OCI-LY7 (cell line): ENCODE results near the gene MAP3K1. TPM values are rescaled to one million over a fixed set of nuclear protein-coding genes. Genes with fewer than 3 reads are reported as not detected.

ENCODE experiments used
- BruUV-seq: library from RNA; stranded (reverse); fragments of 400-500 nt; replicated peaks from 2 replicates; lab custom pipeline; 2021; lab: Mats Ljungman, UMichigan
- CTCF ChIA-PET: fragments of 300-600 bp; sonication (Branson Sonifier 250); formaldehyde crosslinking; loops from one replicate; lab custom pipeline; 2022; ENCODE audit warnings: antibody characterized with exemption; ENCODE audit not compliant: unreplicated experiment; lab: Charles Lee
- POLR2A ChIA-PET: fragments of 300-600 bp; sonication (Branson Sonifier 250); formaldehyde crosslinking; loops from one replicate; lab custom pipeline; 2022; ENCODE audit warnings: antibody characterized with exemption; lab: Charles Lee
- DNase-seq: peaks from one replicate; pipeline ENCODE4 v3.0.0-alpha.2; 2015; ENCODE audit warnings: low spot score
- H2AFZ ChIP-seq: fragments of 200-600 bp; sonication (generic), shearing (Covaris generic); 2 replicates; pipeline ENCODE4 v1.6.1; 2014; ENCODE audit warnings: mild to moderate bottlenecking, antibody characterized with exemption, low read length, moderate library complexity
- H3K27ac ChIP-seq: fragments of 200-600 bp; sonication (generic); 2 replicates; pipeline ENCODE4 v1.5.1; 2014; ENCODE audit warnings: mixed run types, low read depth, mild to moderate bottlenecking, moderate library complexity, low read length, inconsistent platforms; ENCODE audit not compliant: poor library complexity, severe bottlenecking
- H3K36me3 ChIP-seq: fragments of 200-600 bp; sonication (generic); 2 replicates; pipeline ENCODE4 v1.6.1; 2014; ENCODE audit warnings: mild to moderate bottlenecking, antibody characterized with exemption, low read length, moderate library complexity, mixed read lengths; ENCODE audit not compliant: insufficient read depth
- H3K4me1 ChIP-seq: fragments of 200-600 bp; sonication (generic); 2 replicates; pipeline ENCODE4 v1.5.1; 2014; ENCODE audit warnings: mild to moderate bottlenecking, low read length; ENCODE audit not compliant: insufficient read depth, poor library complexity, severe bottlenecking
- H3K4me2 ChIP-seq: fragments of 200-600 bp; sonication (generic); 2 replicates; pipeline ENCODE4 v1.6.1; 2014; ENCODE audit warnings: mild to moderate bottlenecking, low read length
- H3K4me3 ChIP-seq: fragments of 200-600 bp; sonication (generic); 2 replicates; pipeline ENCODE4 v1.5.1; 2014; ENCODE audit warnings: mild to moderate bottlenecking, low read depth, low read length; ENCODE audit not compliant: poor library complexity, severe bottlenecking
- H3K79me2 ChIP-seq: fragments of 200-600 bp; sonication (generic); 2 replicates; pipeline ENCODE4 v1.6.1; 2016; ENCODE audit warnings: low read depth, mild to moderate bottlenecking, low read length, moderate library complexity, mixed read lengths; ENCODE audit not compliant: insufficient read depth
- H3K9me2 ChIP-seq: fragments of 200-600 bp; sonication (generic); 2 replicates; pipeline ENCODE4 v1.6.1; 2016; ENCODE audit warnings: mild to moderate bottlenecking, low read length, mixed read lengths; ENCODE audit not compliant: insufficient read depth
- H3K9me3 ChIP-seq: fragments of 200-600 bp; sonication (generic); 2 replicates; pipeline ENCODE4 v1.6.1; 2014; ENCODE audit warnings: mild to moderate bottlenecking, mixed run types, low read length, mixed read lengths
- H4K20me1 ChIP-seq: fragments of 200-600 bp; sonication (generic); 2 replicates; pipeline ENCODE4 v1.6.1; 2014; ENCODE audit warnings: mild to moderate bottlenecking, antibody characterized with exemption, low read length, moderate library complexity, mixed read lengths; ENCODE audit not compliant: insufficient read depth
- EZH2phosphoT487 ChIP-seq: fragments of 200-600 bp; sonication (generic); IDR thresholded peaks from 2 replicates; pipeline ENCODE4 v1.6.1; 2018; ENCODE audit warnings: low read depth, borderline replicate concordance, mild to moderate bottlenecking, mixed run types, antibody characterized with exemption, low read length, moderate library complexity, mixed read lengths
- intact Hi-C: fragments of 100-400 bp; cut with micrococcal nuclease; formaldehyde crosslinking; loops from one replicate; pipeline ENCODE4 v1.10.0; 2022; ENCODE audit not compliant: unreplicated experiment
- total RNA-seq, 2 experiments: library from RNA; depleted of rRNA in 1 of 2; stranded (reverse); fragments of >200 nt in 1 of 2; shearing (Covaris generic) in 1 of 2; gene quantifications; 2 replicates each; pipeline ENCODE4 v1.2.3, GENCODE V29; 2014 to 2022
- TF ChIP-seq, protein P1 (sequence below): fragments of 200-600 bp; sonication (generic); conservative IDR thresholded peaks from 2 replicates; pipeline ENCODE4 v1.5.1; 2014; ENCODE audit warnings: mild to moderate bottlenecking, antibody characterized with exemption, low read length, moderate library complexity, mixed read lengths

The MAP3K1 gene
- total RNA-seq, 2 experiments from 2014 or later, result 29.4 to 29.9 TPM

DNA sequence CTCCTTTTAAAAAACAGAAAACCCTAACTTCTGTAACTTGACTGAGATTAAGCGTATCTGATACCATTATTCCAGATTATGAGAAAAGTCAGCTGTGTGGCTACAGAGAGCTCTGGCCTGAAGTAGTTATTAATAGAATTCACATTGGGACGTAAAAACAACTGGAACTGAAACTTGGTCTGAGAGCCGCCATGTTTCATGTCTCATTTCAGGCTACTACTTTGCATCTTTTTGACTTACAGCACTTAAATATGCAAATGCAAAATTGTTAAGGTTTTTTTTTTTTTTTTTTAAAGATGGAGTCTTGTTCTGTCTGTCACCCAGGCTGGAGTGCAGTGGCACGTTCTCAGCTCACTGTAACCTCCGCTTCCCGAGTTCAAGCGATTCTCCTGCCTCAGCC is 25.2 kb downstream of the MAP3K1 start:
- H3K4me2 ChIP-seq, result peak overlapping the region; percentile 40
- H3K79me2 ChIP-seq, result peaks cover 98% of the 10 kb centered on the region
- H4K20me1 ChIP-seq, result peaks cover 36% of the 10 kb centered on the region
- no peak overlapping the region for H2AFZ ChIP-seq
- intact Hi-C loops, result no loop called here
- CTCF ChIA-PET, result no interaction called here
- no peak for DNase-seq
- BruUV-seq, result no TSS peak
- H3K4me3 ChIP-seq, result no peak overlapping the region
- H3K9me2 ChIP-seq, result no peaks in the 10 kb centered on the region
- peaks cover 11% of the 10 kb centered on the region; the same call in 1 of the 2 replicates for H3K36me3 ChIP-seq
- H3K4me1 ChIP-seq, result peaks cover 55% of the 10 kb centered on the region
- no peak for TF ChIP-seq EZH2phosphoT487
- TF ChIP-seq, protein P1, sequence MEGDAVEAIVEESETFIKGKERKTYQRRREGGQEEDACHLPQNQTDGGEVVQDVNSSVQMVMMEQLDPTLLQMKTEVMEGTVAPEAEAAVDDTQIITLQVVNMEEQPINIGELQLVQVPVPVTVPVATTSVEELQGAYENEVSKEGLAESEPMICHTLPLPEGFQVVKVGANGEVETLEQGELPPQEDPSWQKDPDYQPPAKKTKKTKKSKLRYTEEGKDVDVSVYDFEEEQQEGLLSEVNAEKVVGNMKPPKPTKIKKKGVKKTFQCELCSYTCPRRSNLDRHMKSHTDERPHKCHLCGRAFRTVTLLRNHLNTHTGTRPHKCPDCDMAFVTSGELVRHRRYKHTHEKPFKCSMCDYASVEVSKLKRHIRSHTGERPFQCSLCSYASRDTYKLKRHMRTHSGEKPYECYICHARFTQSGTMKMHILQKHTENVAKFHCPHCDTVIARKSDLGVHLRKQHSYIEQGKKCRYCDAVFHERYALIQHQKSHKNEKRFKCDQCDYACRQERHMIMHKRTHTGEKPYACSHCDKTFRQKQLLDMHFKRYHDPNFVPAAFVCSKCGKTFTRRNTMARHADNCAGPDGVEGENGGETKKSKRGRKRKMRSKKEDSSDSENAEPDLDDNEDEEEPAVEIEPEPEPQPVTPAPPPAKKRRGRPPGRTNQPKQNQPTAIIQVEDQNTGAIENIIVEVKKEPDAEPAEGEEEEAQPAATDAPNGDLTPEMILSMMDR, result no peak
- POLR2A ChIA-PET, result interaction anchor here (0.6 to 1.1 kb wide), 7 partner anchors 14 to 396 kb away, joined by 3 to 4 read pairs (median 3); no protein-coding TSS in a partner anchor
- H3K9me3 ChIP-seq, result no peaks in the 10 kb centered on the region
- H3K27ac ChIP-seq, result no peak overlapping the region

DNA sequence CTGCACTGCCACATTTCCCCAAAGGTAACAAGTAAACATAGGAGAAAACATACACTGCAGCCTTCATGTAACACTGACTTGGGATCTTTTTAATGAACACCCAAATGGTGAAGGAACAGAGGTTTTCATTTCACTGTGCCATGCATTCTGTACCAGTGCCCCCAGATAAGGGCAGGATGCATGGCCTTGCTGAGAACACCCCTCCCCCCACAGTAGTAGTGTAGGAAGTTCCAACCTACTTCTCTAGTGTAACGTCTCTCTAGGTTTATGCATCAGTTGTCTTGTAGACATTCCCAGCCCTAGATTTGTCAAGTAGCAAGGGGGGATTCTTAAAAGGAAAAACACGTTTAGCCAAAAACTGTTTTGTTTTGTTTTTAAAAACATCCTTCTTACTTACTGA is 29.9 kb downstream of the MAP3K1 start:
- no peaks in the 10 kb centered on the region for H3K9me2 ChIP-seq
- no peak overlapping the region for H3K27ac ChIP-seq
- peaks cover 23% of the 10 kb centered on the region for H3K4me1 ChIP-seq
- intact Hi-C loops, result no loop called here
- H3K79me2 ChIP-seq, result peaks cover 98% of the 10 kb centered on the region
- no peak overlapping the region for H2AFZ ChIP-seq
- CTCF ChIA-PET, result no interaction called here
- POLR2A ChIA-PET, result no interaction called here
- peaks cover 18% of the 10 kb centered on the region; the same call in 1 of the 2 replicates for H3K36me3 ChIP-seq
- H3K9me3 ChIP-seq, result no peaks in the 10 kb centered on the region
- no peak overlapping the region for H3K4me3 ChIP-seq
- peaks cover 53% of the 10 kb centered on the region for H4K20me1 ChIP-seq
- H3K4me2 ChIP-seq, result peak overlapping the region; percentile 28
- TF ChIP-seq EZH2phosphoT487, result no peak
- TF ChIP-seq, protein P1, result no peak
- BruUV-seq, result no TSS peak
- DNase-seq, result peak; percentile 53

DNA sequence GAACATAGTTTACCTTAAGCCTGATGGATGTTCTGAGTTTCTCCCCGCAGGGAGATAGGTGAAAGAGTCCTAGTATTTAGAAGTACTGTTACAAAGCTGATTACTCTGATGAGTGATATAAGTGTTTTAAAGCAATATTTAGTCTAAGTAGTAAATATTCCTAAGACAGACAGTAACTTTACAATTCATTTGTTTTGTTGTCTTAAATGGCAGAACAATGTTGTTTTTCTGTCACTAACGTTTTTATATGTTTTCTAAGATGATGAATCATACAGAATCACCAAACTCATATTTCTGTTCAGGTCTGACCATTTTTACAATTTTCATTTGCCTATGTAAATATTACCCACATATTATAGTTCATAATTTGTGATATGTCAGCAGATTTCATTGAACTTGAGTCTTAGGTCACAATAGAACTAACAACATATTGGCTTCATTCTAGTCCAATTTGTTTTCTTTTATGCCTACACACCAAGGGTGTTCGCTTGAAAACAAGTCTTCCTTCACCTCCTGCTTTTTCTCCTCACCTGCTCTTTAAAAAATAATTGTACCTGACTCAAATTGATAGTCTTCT is 30.6 kb downstream of the MAP3K1 start:
- peaks cover 53% of the 10 kb centered on the region for H4K20me1 ChIP-seq
- ChIA-PET POLR2A (no interaction called here), CTCF (no interaction called here)
- H3K79me2 ChIP-seq, result peaks cover 97% of the 10 kb centered on the region
- H3K9me3 ChIP-seq, result no peaks in the 10 kb centered on the region
- peaks cover 16% of the 10 kb centered on the region for H3K4me1 ChIP-seq
- H3K27ac ChIP-seq, result no peak overlapping the region
- intact Hi-C loops, result no loop called here
- no peak overlapping the region for H2AFZ ChIP-seq
- peaks cover 18% of the 10 kb centered on the region; the same call in 1 of the 2 replicates for H3K36me3 ChIP-seq
- 0 out of 2 replicates have a peak overlapping the region, but pooled peaks have one; percentile 28 for H3K4me2 ChIP-seq
- DNase-seq, result no peak
- no peak overlapping the region for H3K4me3 ChIP-seq
- H3K9me2 ChIP-seq, result no peaks in the 10 kb centered on the region
- BruUV-seq, result TSS peak; percentile 6
- TF ChIP-seq EZH2phosphoT487, result no peak
- TF ChIP-seq, protein P1, result no peak
